ENCODE data around the gene MYO18A. TPM values are rescaled to one million over a fixed set of nuclear protein-coding genes. Genes with fewer than 3 reads are reported as not detected.
A peak's percentile ranks its signal among the peaks of the same experiment; 100 is the strongest.
"Not testable (repeated sequence)": the region's sequence is repeated elsewhere in the genome, so short reads cannot be mapped to it uniquely, and the experiment has no call there.

Gene MYO18A
- total and polyA plus RNA-seq, 4 donors, result 41.4 to 75.9 (median 59.4) TPM

GRCh38 chr17:29169806-29170591 is 10.2 kb downstream of the MYO18A start:
- DNase-seq (ENCODE audit: low read depth in 4 of 6, low spot score in 6 of 6), result no peak
- H3K27me3 ChIP-seq (ENCODE audit: control insufficient read depth, insufficient read depth, low read length), result no peaks in the 10 kb centered on the region

GRCh38 chr17:29168759-29169126 is 11.5 kb downstream of the MYO18A start:
- H3K27me3 ChIP-seq (ENCODE audit: control insufficient read depth, insufficient read depth, low read length); H3K9me3 ChIP-seq (ENCODE audit: control insufficient read depth, insufficient read depth, low read length); H3K4me3 ChIP-seq (ENCODE audit: low read depth, low read length); DNase-seq (ENCODE audit: low read depth in 4 of 6, low spot score in 6 of 6); H3K4me1 ChIP-seq (ENCODE audit: control insufficient read depth, insufficient read depth, low read length): not testable (repeated sequence)
- Histone ChIP-seq H3K36me3 (ENCODE audit: control insufficient read depth, insufficient read depth, low read length) (peaks cover 24% of the 10 kb centered on the region), H3K27ac (ENCODE audit: low read depth, low read length) (peak overlapping the region; percentile 33)
- 97% methylated on average over 8 of the region's 8 CpGs for WGBS (ENCODE audit: insufficient coverage)

More at GRCh38 chr17:29169806-29170591, 10.2 kb downstream of the MYO18A start:
- 98% methylated on average over 8 of the region's 9 CpGs for WGBS (ENCODE audit: insufficient coverage)
- Histone ChIP-seq H3K4me3 (ENCODE audit: low read depth, low read length) (no peak overlapping the region), H3K4me1 (ENCODE audit: control insufficient read depth, insufficient read depth, low read length) (peaks cover 7% of the 10 kb centered on the region), H3K27ac (ENCODE audit: low read depth, low read length) (no peak overlapping the region), H3K36me3 (ENCODE audit: control insufficient read depth, insufficient read depth, low read length) (peaks cover 23% of the 10 kb centered on the region), H3K9me3 (ENCODE audit: control insufficient read depth, insufficient read depth, low read length) (no peaks in the 10 kb centered on the region)

- Histone ChIP-seq H3K27ac (ENCODE audit: low read depth, low read length) (peak overlapping the region; percentile 33), H3K4me3 (ENCODE audit: low read depth, low read length) (no peak overlapping the region), H3K4me1 (ENCODE audit: control insufficient read depth, insufficient read depth, low read length) (peaks cover 12% of the 10 kb centered on the region), H3K27me3 (ENCODE audit: control insufficient read depth, insufficient read depth, low read length) (no peaks in the 10 kb centered on the region), H3K9me3 (ENCODE audit: control insufficient read depth, insufficient read depth, low read length) (no peaks in the 10 kb centered on the region), H3K36me3 (ENCODE audit: control insufficient read depth, insufficient read depth, low read length) (peaks cover 29% of the 10 kb centered on the region)
- no peak for DNase-seq (ENCODE audit: low read depth in 4 of 6, low spot score in 6 of 6)
- WGBS (ENCODE audit: insufficient coverage), result 91% methylated on average over 2 of the region's 3 CpGs
Measured at GRCh38 chr17:29168079-29168758, 12.0 kb downstream of the MYO18A start.

- Histone ChIP-seq H3K27ac (ENCODE audit: low read depth, low read length) (no peak overlapping the region), H3K36me3 (ENCODE audit: control insufficient read depth, insufficient read depth, low read length) (peaks cover 35% of the 10 kb centered on the region), H3K27me3 (ENCODE audit: control insufficient read depth, insufficient read depth, low read length) (no peaks in the 10 kb centered on the region), H3K4me3 (ENCODE audit: low read depth, low read length) (no peak overlapping the region), H3K4me1 (ENCODE audit: control insufficient read depth, insufficient read depth, low read length) (peaks cover 17% of the 10 kb centered on the region), H3K9me3 (ENCODE audit: control insufficient read depth, insufficient read depth, low read length) (no peaks in the 10 kb centered on the region)
- 67% methylated on average over 1 of the region's 4 CpGs for WGBS (ENCODE audit: insufficient coverage)
- no peak for DNase-seq (ENCODE audit: low read depth in 4 of 6, low spot score in 6 of 6)
Measured at GRCh38 chr17:29167393-29168078, 12.7 kb downstream of the MYO18A start.

- peaks cover 38% of the 10 kb centered on the region for H3K36me3 ChIP-seq (ENCODE audit: control insufficient read depth, insufficient read depth, low read length)
- H3K27me3 ChIP-seq (ENCODE audit: control insufficient read depth, insufficient read depth, low read length), result no peaks in the 10 kb centered on the region
- H3K4me1 ChIP-seq (ENCODE audit: control insufficient read depth, insufficient read depth, low read length), result peaks cover 17% of the 10 kb centered on the region
- WGBS (ENCODE audit: insufficient coverage), result 95% methylated on average over 17 of the region's 21 CpGs
- H3K9me3 ChIP-seq (ENCODE audit: control insufficient read depth, insufficient read depth, low read length), result no peaks in the 10 kb centered on the region
- DNase-seq (ENCODE audit: low read depth in 4 of 6, low spot score in 6 of 6), result no peak
- H3K27ac ChIP-seq (ENCODE audit: low read depth, low read length), result no peak overlapping the region
- H3K4me3 ChIP-seq (ENCODE audit: low read depth, low read length), result no peak overlapping the region
Measured at GRCh38 chr17:29166507-29166887, 13.7 kb downstream of the MYO18A start.

- Histone ChIP-seq H3K27ac (ENCODE audit: low read depth, low read length) (no peak overlapping the region), H3K36me3 (ENCODE audit: control insufficient read depth, insufficient read depth, low read length) (peaks cover 37% of the 10 kb centered on the region), H3K9me3 (ENCODE audit: control insufficient read depth, insufficient read depth, low read length) (no peaks in the 10 kb centered on the region), H3K4me1 (ENCODE audit: control insufficient read depth, insufficient read depth, low read length) (peaks cover 17% of the 10 kb centered on the region), H3K27me3 (ENCODE audit: control insufficient read depth, insufficient read depth, low read length) (no peaks in the 10 kb centered on the region), H3K4me3 (ENCODE audit: low read depth, low read length) (no peak overlapping the region)
- DNase-seq (ENCODE audit: low read depth in 4 of 6, low spot score in 6 of 6), result no peak
- 92% methylated on average over 32 of the region's 32 CpGs for WGBS (ENCODE audit: insufficient coverage)
Measured at GRCh38 chr17:29165800-29166506, 14.2 kb downstream of the MYO18A start.

- Histone ChIP-seq H3K4me1 (ENCODE audit: control insufficient read depth, insufficient read depth, low read length) (peaks cover 17% of the 10 kb centered on the region), H3K27me3 (ENCODE audit: control insufficient read depth, insufficient read depth, low read length) (no peaks in the 10 kb centered on the region), H3K27ac (ENCODE audit: low read depth, low read length) (no peak overlapping the region), H3K4me3 (ENCODE audit: low read depth, low read length) (no peak overlapping the region), H3K36me3 (ENCODE audit: control insufficient read depth, insufficient read depth, low read length) (peaks cover 37% of the 10 kb centered on the region), H3K9me3 (ENCODE audit: control insufficient read depth, insufficient read depth, low read length) (no peaks in the 10 kb centered on the region)
- no peak for DNase-seq (ENCODE audit: low read depth in 4 of 6, low spot score in 6 of 6)
- WGBS (ENCODE audit: insufficient coverage), result 74% methylated on average over 3 of the region's 3 CpGs
Measured at GRCh38 chr17:29165261-29165660, 14.9 kb downstream of the MYO18A start.

GRCh38 chr17:29163563-29163962 is 16.6 kb downstream of the MYO18A start:
- H3K4me3 ChIP-seq (ENCODE audit: low read depth, low read length), result no peak overlapping the region
- WGBS (ENCODE audit: insufficient coverage), result 59% methylated on average over 2 of the region's 3 CpGs
- DNase-seq (ENCODE audit: low read depth in 4 of 6, low spot score in 6 of 6), result peak in 1 of 6 donors; percentile 44

GRCh38 chr17:29162909-29163341 is 17.3 kb downstream of the MYO18A start:
- H3K4me1 ChIP-seq (ENCODE audit: control insufficient read depth, insufficient read depth, low read length), result peaks cover 33% of the 10 kb centered on the region

More at GRCh38 chr17:29163563-29163962, 16.6 kb downstream of the MYO18A start:
- Histone ChIP-seq H3K27ac (ENCODE audit: low read depth, low read length) (no peak overlapping the region), H3K9me3 (ENCODE audit: control insufficient read depth, insufficient read depth, low read length) (no peaks in the 10 kb centered on the region), H3K36me3 (ENCODE audit: control insufficient read depth, insufficient read depth, low read length) (peaks cover 37% of the 10 kb centered on the region), H3K27me3 (ENCODE audit: control insufficient read depth, insufficient read depth, low read length) (no peaks in the 10 kb centered on the region), H3K4me1 (ENCODE audit: control insufficient read depth, insufficient read depth, low read length) (peaks cover 30% of the 10 kb centered on the region)

More at GRCh38 chr17:29162909-29163341, 17.3 kb downstream of the MYO18A start:
- H3K27me3 ChIP-seq (ENCODE audit: control insufficient read depth, insufficient read depth, low read length), result no peaks in the 10 kb centered on the region
- WGBS (ENCODE audit: insufficient coverage), result 57% methylated on average over 6 of the region's 6 CpGs
- no peak for DNase-seq (ENCODE audit: low read depth in 4 of 6, low spot score in 6 of 6)
- H3K4me3 ChIP-seq (ENCODE audit: low read depth, low read length), result no peak overlapping the region
- no peak overlapping the region for H3K27ac ChIP-seq (ENCODE audit: low read depth, low read length)
- no peaks in the 10 kb centered on the region for H3K9me3 ChIP-seq (ENCODE audit: control insufficient read depth, insufficient read depth, low read length)
- H3K36me3 ChIP-seq (ENCODE audit: control insufficient read depth, insufficient read depth, low read length), result peaks cover 40% of the 10 kb centered on the region
